IMR-90 (cell line): ENCODE data around the gene PON2. TPM values are rescaled to one million over a fixed set of nuclear protein-coding genes. Genes with fewer than 3 reads are reported as not detected.

Source experiments
- ATAC-seq: fragments of 200-7000 bp; cut with Tn5 transposase; 2 replicates; pipeline ENCODE4 v1.9.1; 2020; ENCODE audit warnings: low read depth, mild to moderate bottlenecking, moderate library complexity
- BruUV-seq: library from RNA; stranded (reverse); fragments of 400-500 nt; replicated peaks from 2 replicates; lab custom pipeline; 2021; lab: Mats Ljungman, UMichigan
- CTCF ChIA-PET: fragments of 300-600 bp; formaldehyde crosslinking; extraction: SDS; loops from one replicate; lab custom pipeline; 2021; ENCODE audit warnings: antibody characterized with exemption; lab: Yijun Ruan, JAX
- POLR2A ChIA-PET: fragments of 300-600 bp; sonication (Branson Sonifier 250); formaldehyde crosslinking; loops from one replicate; lab custom pipeline; 2022; ENCODE audit warnings: antibody characterized with exemption; ENCODE audit not compliant: unreplicated experiment; lab: Charles Lee
- DNase-seq: peaks from one replicate; pipeline ENCODE4 v3.0.0; 2013
- H2AFZ ChIP-seq: replicated peaks from 2 replicates; pipeline ENCODE3; 2013; ENCODE audit warnings: low read length, mild to moderate bottlenecking; ENCODE audit not compliant: poor library complexity
- H2AK5ac ChIP-seq: 2 replicates; pipeline ENCODE4 v1.6.1; 2013; ENCODE audit warnings: low read depth, low read length, inconsistent platforms
- H2AK9ac ChIP-seq: replicated peaks from 2 replicates; pipeline ENCODE3; 2013; ENCODE audit warnings: mild to moderate bottlenecking, low read depth, low read length, moderate library complexity; ENCODE audit not compliant: poor library complexity
- H2BK120ac ChIP-seq: 2 replicates; pipeline ENCODE4 v1.6.1; 2013; ENCODE audit warnings: low read depth, low read length, inconsistent platforms
- H2BK15ac ChIP-seq: 3 replicates; pipeline ENCODE4 v1.6.1; 2013; ENCODE audit warnings: low read depth, low read length, inconsistent platforms
- H2BK20ac ChIP-seq: 2 replicates; pipeline ENCODE4 v1.6.1; 2013; ENCODE audit warnings: low read depth, mild to moderate bottlenecking, inconsistent platforms, low read length, moderate library complexity
- H2BK5ac ChIP-seq: 2 replicates; pipeline ENCODE4 v1.6.1; 2013; ENCODE audit warnings: mild to moderate bottlenecking, low read depth, low read length, inconsistent platforms; ENCODE audit not compliant: poor library complexity, severe bottlenecking
- H3K14ac ChIP-seq: replicated peaks from 2 replicates; pipeline ENCODE4 v1.6.1; 2013; ENCODE audit warnings: low read depth, low read length, inconsistent platforms
- H3K18ac ChIP-seq: 2 replicates; pipeline ENCODE4 v1.6.1; 2013; ENCODE audit warnings: low read depth, low read length, control low read depth
- H3K23ac ChIP-seq: 2 replicates; pipeline ENCODE4 v1.6.1; 2013; ENCODE audit warnings: low read depth, low read length, inconsistent platforms
- H3K27ac ChIP-seq: 2 replicates; pipeline ENCODE4 v1.5.1; 2013; ENCODE audit warnings: mild to moderate bottlenecking, control low read depth, low read length; ENCODE audit not compliant: insufficient read depth
- H3K27me3 ChIP-seq: 2 replicates; pipeline ENCODE4 v1.6.1; 2013; ENCODE audit warnings: low read length; ENCODE audit not compliant: control insufficient read depth, insufficient read depth
- H3K36me3 ChIP-seq: 2 replicates; pipeline ENCODE4 v1.6.1; 2013; ENCODE audit warnings: low read length, mixed read lengths; ENCODE audit not compliant: control insufficient read depth, insufficient read depth
- H3K4ac ChIP-seq: 2 replicates; pipeline ENCODE4 v1.6.1; 2013; ENCODE audit warnings: low read depth, low read length, inconsistent platforms
- H3K4me1 ChIP-seq: 2 replicates; pipeline ENCODE4 v1.6.1; 2013; ENCODE audit warnings: low read length, mixed read lengths; ENCODE audit not compliant: control insufficient read depth, insufficient read depth
- H3K4me2 ChIP-seq: 2 replicates; pipeline ENCODE4 v1.6.1; 2013; ENCODE audit warnings: low read depth, mild to moderate bottlenecking, control low read depth, low read length, moderate library complexity
- H3K4me3 ChIP-seq: 2 replicates; pipeline ENCODE4 v1.5.1; 2013; ENCODE audit warnings: low read depth, mild to moderate bottlenecking, control low read depth, low read length, moderate library complexity; ENCODE audit not compliant: insufficient read depth
- H3K56ac ChIP-seq: 2 replicates; pipeline ENCODE4 v1.6.1; 2013; ENCODE audit warnings: low read length, inconsistent platforms; ENCODE audit not compliant: insufficient read depth; ENCODE audit errors: extremely low read depth
- H3K79me1 ChIP-seq, 2 experiments: 2 replicates each; pipeline ENCODE4 v1.6.1; 2013; ENCODE audit warnings: low read length in 2 of 2, inconsistent platforms in 1 of 2, low read depth in 1 of 2
- H3K9ac ChIP-seq: 2 replicates; pipeline ENCODE4 v1.6.1; 2013; ENCODE audit warnings: low read depth, low read length, control low read depth
- H3K9me1 ChIP-seq: 2 replicates; pipeline ENCODE4 v1.6.1; 2013; ENCODE audit warnings: low read length, inconsistent platforms; ENCODE audit not compliant: insufficient read depth
- H3K9me3 ChIP-seq: 2 replicates; pipeline ENCODE4 v1.6.1; 2013; ENCODE audit warnings: low read length; ENCODE audit not compliant: control insufficient read depth, insufficient read depth
- H4K20me1 ChIP-seq: 2 replicates; pipeline ENCODE4 v1.6.1; 2013; ENCODE audit warnings: low read length, inconsistent platforms; ENCODE audit not compliant: insufficient read depth
- H4K5ac ChIP-seq: 2 replicates; pipeline ENCODE4 v1.6.1; 2013; ENCODE audit warnings: mild to moderate bottlenecking, low read depth, low read length, control low read depth
- H4K8ac ChIP-seq, 2 experiments: 2 replicates each; pipeline ENCODE4 v1.6.1; 2013; ENCODE audit warnings: low read depth in 2 of 2, low read length in 2 of 2, control low read depth in 1 of 2, inconsistent platforms in 1 of 2
- H4K91ac ChIP-seq: 2 replicates; pipeline ENCODE4 v1.6.1; 2013; ENCODE audit warnings: low read depth, low read length, inconsistent platforms; ENCODE audit not compliant: insufficient read depth
- BHLHE40 ChIP-seq: fragments of 150-350 bp; IDR thresholded peaks from 2 replicates; pipeline ENCODE4 v1.6.1; 2016; ENCODE audit warnings: mild to moderate bottlenecking, low read depth, low read length
- CEBPB ChIP-seq: IDR thresholded peaks from 2 replicates; pipeline ENCODE4 v1.6.1; 2012; ENCODE audit warnings: low read depth, low read length, improper control_type of control experiment
- CHD1 ChIP-seq: IDR thresholded peaks from 2 replicates; pipeline ENCODE4 v1.6.1; 2012; ENCODE audit warnings: low read depth, low read length, improper control_type of control experiment
- CTCF ChIP-seq: conservative IDR thresholded peaks from 2 replicates; pipeline ENCODE4 v1.5.1; 2012; ENCODE audit warnings: mild to moderate bottlenecking, low read depth, low read length, improper control_type of control experiment
- ELK1 ChIP-seq: fragments of 150-350 bp; IDR thresholded peaks from 2 replicates; pipeline ENCODE4 v1.6.1; 2016; ENCODE audit warnings: low read depth, mild to moderate bottlenecking, low read length, moderate library complexity, borderline replicate concordance
- FOS ChIP-seq: fragments of 150-350 bp; IDR thresholded peaks from 2 replicates; pipeline ENCODE4 v1.6.1; 2016; ENCODE audit warnings: low read depth, low read length
- MAFK ChIP-seq: IDR thresholded peaks from 2 replicates; pipeline ENCODE4 v1.6.1; 2012; ENCODE audit warnings: low read depth, low read length, improper control_type of control experiment
- MAZ ChIP-seq: IDR thresholded peaks from 2 replicates; pipeline ENCODE4 v1.6.1; 2012; ENCODE audit warnings: low read depth, mild to moderate bottlenecking, low read length, improper control_type of control experiment, moderate library complexity, borderline replicate concordance
- MXI1 ChIP-seq: IDR thresholded peaks from 2 replicates; pipeline ENCODE4 v1.6.1; 2012; ENCODE audit warnings: low read depth, mild to moderate bottlenecking, low read length, moderate library complexity, borderline replicate concordance
- NFE2L2 ChIP-seq: fragments of 150-350 bp; IDR thresholded peaks from 2 replicates; pipeline ENCODE4 v1.6.1; 2016; ENCODE audit warnings: low read depth, mild to moderate bottlenecking, low read length
- POLR2A ChIP-seq: IDR thresholded peaks from 2 replicates; pipeline ENCODE4 v1.6.1; 2012; ENCODE audit warnings: mild to moderate bottlenecking, low read depth, low read length
- RAD21 ChIP-seq: IDR thresholded peaks from 2 replicates; pipeline ENCODE4 v1.6.1; 2012; ENCODE audit warnings: low read length, improper control_type of control experiment
- RCOR1 ChIP-seq: IDR thresholded peaks from 2 replicates; pipeline ENCODE4 v1.6.1; 2012; ENCODE audit warnings: mild to moderate bottlenecking, low read length, improper control_type of control experiment; ENCODE audit not compliant: insufficient replicate concordance
- RFX5 ChIP-seq: IDR thresholded peaks from 2 replicates; pipeline ENCODE4 v1.8.0; 2012; ENCODE audit warnings: low read depth, mild to moderate bottlenecking, low read length, moderate library complexity
- SMC3 ChIP-seq: fragments of 150-350 bp; IDR thresholded peaks from 2 replicates; pipeline ENCODE4 v1.6.1; 2016; ENCODE audit warnings: low read depth, mild to moderate bottlenecking, antibody characterized with exemption, low read length, moderate library complexity
- USF2 ChIP-seq: fragments of 150-350 bp; IDR thresholded peaks from 2 replicates; pipeline ENCODE4 v1.6.1; 2017; ENCODE audit warnings: mild to moderate bottlenecking, antibody characterized with exemption, low read length, low read depth
- WGBS, 2 experiments: methylation state at CpG; one replicate each; pipeline versions ENCODE4 v1.1.5 to v1.1.7; 2013; ENCODE audit warnings: missing lambda C conversion rate in 2 of 2; ENCODE audit not compliant: insufficient read length in 1 of 2; ENCODE audit errors: extremely low coverage in 2 of 2; 5-methylcytosine and 5-hydroxymethylcytosine counted together
- dilution Hi-C: fragments of 300-500 bp; cut with HindIII; formaldehyde crosslinking; loops from one replicate; pipeline ENCODE4 v1.14.3; 2018; ENCODE audit warnings: low sequenced_read_pairs; ENCODE audit not compliant: unreplicated experiment
- in situ Hi-C: fragments of 300-500 bp; cut with MboI; formaldehyde crosslinking; loops from 3 replicates; pipeline ENCODE4 v1.14.3; 2019; ENCODE audit warnings: low sequenced_read_pairs, inconsistent platforms, mixed read lengths
- intact Hi-C: fragments of 100-400 bp; cut with micrococcal nuclease; formaldehyde crosslinking; loops from 2 replicates; pipeline ENCODE4 v1.10.0; 2022
- polyA plus RNA-seq, 3 experiments: library from polyadenylated mRNA; depleted of rRNA; stranded (reverse); fragments of >200 nt; gene quantifications; 2 replicates each; pipeline ENCODE4 v1.2.3, GENCODE V29; 2012; ENCODE audit warnings: low replicate concordance in 1 of 3
- total RNA-seq: library from RNA; depleted of rRNA; stranded (reverse); fragments of >200 nt; gene quantifications from 2 replicates; pipeline ENCODE4 v1.2.3, GENCODE V29; 2012

The PON2 gene
- total and polyA plus RNA-seq, 2 of the 4 experiments (the other 2 are of a cell fraction), result 36.2 to 65.7 TPM

GRCh38 chr7:95404316-95404865 is 30.4 kb downstream of the PON2 start:
- Histone ChIP-seq H2AK5ac (no peak overlapping the region), H3K56ac (no peak overlapping the region), H3K9me1 (no peaks in the 10 kb centered on the region; the same call in 1 of the 2 replicates), H2BK15ac (no peak overlapping the region), H4K5ac (no peak overlapping the region), H3K4me2 (no peak overlapping the region), H3K14ac (no peak overlapping the region), H2AFZ (no peak overlapping the region), H2AK9ac (no peak overlapping the region), H4K8ac (no peak overlapping the region), H4K20me1 (no peaks in the 10 kb centered on the region), H3K4me3 (no peak overlapping the region), H2BK20ac (no peak overlapping the region), H2BK120ac (no peak overlapping the region), H2BK5ac (no peak overlapping the region), H3K4ac (no peak overlapping the region), H3K79me1 (no peaks in the 10 kb centered on the region), H3K23ac (no peak overlapping the region), H3K36me3 (peaks cover 8% of the 10 kb centered on the region), H3K4me1 (no peaks in the 10 kb centered on the region), H3K27me3 (no peaks in the 10 kb centered on the region), H3K9ac (no peak overlapping the region), H3K27ac (no peak overlapping the region), H3K18ac (no peak overlapping the region), H3K9me3 (no peaks in the 10 kb centered on the region), H4K91ac (no peak overlapping the region)
- dilution Hi-C loops (no loop called here), in situ Hi-C loops (no loop called here), intact Hi-C loops (loop anchor here (5.0 kb wide), 1 partner anchor 52 kb away; no protein-coding TSS in a partner anchor)
- DNase-seq, result peak; percentile 1
- ChIA-PET CTCF (no interaction called here), POLR2A (no interaction called here)
- no TSS peak for BruUV-seq
- ATAC-seq, result no peak
- TF ChIP-seq POLR2A (no peak), ELK1 (no peak), CEBPB (no peak), CTCF (no peak), MAZ (no peak), FOS (no peak), MXI1 (no peak), SMC3 (no peak), RCOR1 (no peak), NFE2L2 (no peak), BHLHE40 (no peak), MAFK (no peak), USF2 (no peak), CHD1 (no peak), RAD21 (no peak), RFX5 (no peak)
- WGBS, 2 experiments, result no CpG with 5 or more reads among the region's 4 CpGs
